Activated naive CD4-positive, alpha-beta T cell treated with anti-CD3 and anti-CD28 coated beads for 36 hours (primary cell): ENCODE measurements around the gene MTMR11. TPM values are rescaled to one million over a fixed set of nuclear protein-coding genes. Genes with fewer than 3 reads are reported as not detected.
"Not testable (repeated sequence)": the region's sequence is repeated elsewhere in the genome, so short reads cannot be mapped to it uniquely, and the experiment has no call there.

Source experiments
- CTCF ChIA-PET: fragments of 350-600 bp; sonication (Branson Sonifier 250); formaldehyde crosslinking; loops from one replicate; lab custom pipeline; 2021; ENCODE audit warnings: antibody characterized with exemption; lab: Charles Lee
- DNase-seq: peaks from one replicate; pipeline ENCODE4 v3.0.0-alpha.2; 2020
- H3K27ac Mint-ChIP-seq: one replicate; pipeline ENCODE4 v1.8.0; 2021; ENCODE audit warnings: mild to moderate bottlenecking, mixed read lengths
- H3K27me3 Mint-ChIP-seq: one replicate; pipeline ENCODE4 v1.8.0; 2021; ENCODE audit warnings: low read depth, mixed read lengths
- H3K36me3 Mint-ChIP-seq: one replicate; pipeline ENCODE4 v1.8.0; 2021; ENCODE audit warnings: low read depth, mixed read lengths
- H3K4me1 Mint-ChIP-seq: one replicate; pipeline ENCODE4 v1.8.0; 2021; ENCODE audit warnings: low read depth, mixed read lengths
- H3K4me3 Mint-ChIP-seq: one replicate; pipeline ENCODE4 v1.8.0; 2021; ENCODE audit warnings: mild to moderate bottlenecking, moderate library complexity, mixed read lengths
- H3K9me3 Mint-ChIP-seq: one replicate; pipeline ENCODE4 v1.8.0; 2021; ENCODE audit warnings: mixed read lengths
- intact Hi-C: fragments of 100-400 bp; cut with micrococcal nuclease; formaldehyde crosslinking; loops from one replicate; pipeline ENCODE4 v1.15.1; 2023
- total RNA-seq, 2 experiments: library from RNA; stranded (reverse); gene quantifications; one replicate each; pipeline ENCODE4 v1.2.3, GENCODE V29; 2021

MTMR11 gene
- total RNA-seq, 2 experiments from 2014 or later: 0.69 to 0.72 TPM

GRCh38 chr1:149962736-149963135, 26.1 kb upstream of the MTMR11 start:
- peaks cover 12% of the 10 kb centered on the region for H3K4me1 Mint-ChIP-seq
- H3K36me3 Mint-ChIP-seq: peaks cover 38% of the 10 kb centered on the region
- CTCF ChIA-PET: interaction anchor here (0.6 to 3.0 kb wide), 28 partner anchors 10 to 224 kb away, joined by 3 to 25 read pairs (median 4); partner anchors contain the start of gene OTUD7B
- intact Hi-C loops: loop anchor here (1.0 to 5.0 kb wide), 5 partner anchors 45 to 225 kb away; no protein-coding TSS in a partner anchor
- no peaks in the 10 kb centered on the region for H3K27me3 Mint-ChIP-seq
- no peak overlapping the region for H3K27ac Mint-ChIP-seq
- H3K9me3 Mint-ChIP-seq: no peaks in the 10 kb centered on the region
- no peak for DNase-seq
- H3K4me3 Mint-ChIP-seq: no peak overlapping the region

- peak; percentile 63 for DNase-seq
- intact Hi-C loops: loop anchor here (1.0 to 5.0 kb wide), 5 partner anchors 45 to 225 kb away; no protein-coding TSS in a partner anchor
- CTCF ChIA-PET: interaction anchor here (0.6 to 3.0 kb wide), 32 partner anchors 10 to 225 kb away, joined by 3 to 25 read pairs (median 4); partner anchors contain the start of gene OTUD7B
- Mint-ChIP-seq H3K4me1 (peaks cover 12% of the 10 kb centered on the region), H3K27ac (no peak overlapping the region), H3K4me3 (no peak overlapping the region), H3K9me3 (no peaks in the 10 kb centered on the region), H3K36me3 (peaks cover 42% of the 10 kb centered on the region), H3K27me3 (no peaks in the 10 kb centered on the region)
Observed at GRCh38 chr1:149962039-149962647, 25.5 kb upstream of the MTMR11 start.

GRCh38 chr1:149957548-149957947, 20.9 kb upstream of the MTMR11 start:
- DNase-seq, CTCF ChIA-PET, H3K27me3 Mint-ChIP-seq, H3K27ac Mint-ChIP-seq, intact Hi-C loops, H3K4me1 Mint-ChIP-seq, H3K4me3 Mint-ChIP-seq, H3K9me3 Mint-ChIP-seq: not testable (repeated sequence)
- peaks cover 52% of the 10 kb centered on the region for H3K36me3 Mint-ChIP-seq

GRCh38 chr1:149949911-149950310, 13.2 kb upstream of the MTMR11 start:
- intact Hi-C loops: no loop called here
- CTCF ChIA-PET: no interaction called here
- H3K36me3 Mint-ChIP-seq: peaks cover 36% of the 10 kb centered on the region

GRCh38 chr1:149945206-149945605, 8.5 kb upstream of the MTMR11 start:
- Mint-ChIP-seq H3K4me3 (no peak overlapping the region), H3K4me1 (peaks cover 4% of the 10 kb centered on the region), H3K9me3 (no peaks in the 10 kb centered on the region), H3K27me3 (no peaks in the 10 kb centered on the region), H3K36me3 (peaks cover 28% of the 10 kb centered on the region), H3K27ac (no peak overlapping the region)
- intact Hi-C loops: no loop called here
- CTCF ChIA-PET: interaction anchor here (0.6 kb wide), 2 partner anchors 110 to 242 kb away, joined by 3 to 5 read pairs; no protein-coding TSS in a partner anchor
- DNase-seq: no peak

More at GRCh38 chr1:149949911-149950310, 13.2 kb upstream of the MTMR11 start:
- Mint-ChIP-seq H3K27me3 (no peaks in the 10 kb centered on the region), H3K4me1 (no peaks in the 10 kb centered on the region), H3K27ac (no peak overlapping the region), H3K4me3 (no peak overlapping the region), H3K9me3 (no peaks in the 10 kb centered on the region)
- DNase-seq: no peak

DNA sequence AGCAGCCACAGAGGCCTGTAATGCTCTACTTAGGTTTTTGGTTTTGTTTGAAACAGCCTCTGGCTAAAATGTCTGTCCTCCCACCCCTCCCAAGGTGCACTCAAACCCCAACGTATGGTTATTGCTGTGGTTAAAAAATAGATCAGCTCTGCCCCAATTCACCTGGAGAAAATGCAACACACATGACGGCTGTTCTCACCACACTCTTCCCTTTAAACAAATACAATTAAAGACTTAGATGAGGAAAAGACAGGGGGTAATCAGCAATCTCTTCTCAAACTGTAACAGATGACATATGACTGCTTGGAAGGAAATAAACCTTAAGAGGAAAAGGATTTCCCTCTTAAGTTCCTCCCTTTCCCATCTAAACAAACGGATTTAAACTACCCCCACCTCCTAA, 6.2 kb upstream of the MTMR11 start:
- no peak for DNase-seq
- Mint-ChIP-seq H3K27ac (no peak overlapping the region), H3K4me1 (peaks cover 25% of the 10 kb centered on the region), H3K36me3 (peaks cover 23% of the 10 kb centered on the region), H3K4me3 (no peak overlapping the region), H3K27me3 (no peaks in the 10 kb centered on the region), H3K9me3 (no peaks in the 10 kb centered on the region)
- CTCF ChIA-PET: no interaction called here
- intact Hi-C loops: no loop called here

GRCh38 chr1:149942207-149942606, 5.5 kb upstream of the MTMR11 start:
- intact Hi-C loops: no loop called here
- Mint-ChIP-seq H3K36me3 (peaks cover 22% of the 10 kb centered on the region), H3K9me3 (no peaks in the 10 kb centered on the region), H3K27ac (no peak overlapping the region), H3K4me3 (no peak overlapping the region), H3K27me3 (no peaks in the 10 kb centered on the region), H3K4me1 (peaks cover 32% of the 10 kb centered on the region)
- no peak for DNase-seq
- CTCF ChIA-PET: no interaction called here

GRCh38 chr1:149940427-149940826, 3.7 kb upstream of the MTMR11 start:
- Mint-ChIP-seq H3K4me3 (no peak overlapping the region), H3K36me3 (peaks cover 15% of the 10 kb centered on the region), H3K4me1 (peaks cover 41% of the 10 kb centered on the region), H3K9me3 (no peaks in the 10 kb centered on the region), H3K27ac (no peak overlapping the region), H3K27me3 (no peaks in the 10 kb centered on the region)
- intact Hi-C loops: no loop called here
- DNase-seq: no peak
- CTCF ChIA-PET: no interaction called here

GRCh38 chr1:149938668-149939003, 2.0 kb upstream of the MTMR11 start:
- CTCF ChIA-PET: interaction anchor here (0.6 to 1.6 kb wide), 4 partner anchors 24 to 247 kb away, joined by 3 to 4 read pairs (median 4); a partner anchor contains a TSS
- intact Hi-C loops: loop anchor here (1.0 kb wide), 2 partner anchors 11 to 50 kb away; partner anchors contain the start of gene SF3B4
- H3K36me3 Mint-ChIP-seq, H3K27me3 Mint-ChIP-seq, DNase-seq, H3K9me3 Mint-ChIP-seq, H3K4me3 Mint-ChIP-seq: not testable (repeated sequence)
- Mint-ChIP-seq H3K27ac (peak overlapping the region; percentile 87), H3K4me1 (peaks cover 41% of the 10 kb centered on the region)

- intact Hi-C loops: no loop called here
- Mint-ChIP-seq H3K27ac (peak overlapping the region; percentile 54), H3K36me3 (no peaks in the 10 kb centered on the region), H3K27me3 (no peaks in the 10 kb centered on the region), H3K4me1 (peaks cover 41% of the 10 kb centered on the region), H3K9me3 (no peaks in the 10 kb centered on the region), H3K4me3 (no peak overlapping the region)
- peak; percentile 43 for DNase-seq
- CTCF ChIA-PET: interaction anchor here (1.6 kb wide), 1 partner anchor 25 kb away, joined by 4 read pairs; no protein-coding TSS in a partner anchor
Observed at GRCh38 chr1:149937759-149938158, 1.1 kb upstream of the MTMR11 start.

DNA sequence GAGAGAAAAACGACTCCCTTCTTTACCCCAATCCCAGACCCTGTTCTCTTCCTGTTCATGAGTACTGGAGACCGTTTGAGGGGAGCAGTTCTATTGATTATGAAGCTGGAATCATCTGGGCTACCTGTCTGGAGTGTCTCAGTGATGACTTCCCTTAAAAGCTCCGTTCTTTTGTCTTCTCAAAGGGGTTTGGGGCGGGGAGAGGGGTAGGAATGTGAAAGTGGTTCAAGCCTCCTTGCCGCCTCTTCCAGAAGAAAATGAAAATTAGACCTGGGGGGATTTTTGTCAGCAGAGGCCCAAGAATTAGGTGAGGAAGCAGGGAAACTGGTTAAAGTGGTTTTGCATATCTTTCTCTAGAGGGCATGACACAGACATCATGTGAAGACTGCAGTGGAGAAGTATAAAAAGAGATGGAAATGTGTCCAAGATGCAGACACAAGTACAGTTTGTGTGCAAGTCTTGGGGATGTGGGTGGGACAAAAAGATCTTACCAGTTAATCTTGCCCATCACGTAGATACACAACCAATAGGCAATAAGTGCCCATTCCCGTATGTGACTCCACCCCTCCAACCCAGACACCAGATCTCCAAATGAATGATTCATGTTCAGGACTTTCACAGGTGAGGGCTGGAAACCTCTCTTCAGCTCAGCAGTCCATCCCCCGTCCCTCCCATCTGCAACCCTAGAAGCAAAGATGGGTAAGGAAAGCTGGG, 470 bp upstream of the MTMR11 start:
- H3K36me3 Mint-ChIP-seq: no peaks in the 10 kb centered on the region
- H3K4me3 Mint-ChIP-seq: no peak overlapping the region
- peaks cover 41% of the 10 kb centered on the region for H3K4me1 Mint-ChIP-seq
- H3K27ac Mint-ChIP-seq: peak overlapping the region; percentile 54
- no peaks in the 10 kb centered on the region for H3K27me3 Mint-ChIP-seq
- no peaks in the 10 kb centered on the region for H3K9me3 Mint-ChIP-seq
- no peak for DNase-seq
- CTCF ChIA-PET: no interaction called here
- intact Hi-C loops: no loop called here

- Mint-ChIP-seq H3K36me3 (no peaks in the 10 kb centered on the region), H3K4me1 (peaks cover 40% of the 10 kb centered on the region), H3K4me3 (no peak overlapping the region), H3K27ac (no peak overlapping the region), H3K27me3 (no peaks in the 10 kb centered on the region), H3K9me3 (no peaks in the 10 kb centered on the region)
- no peak for DNase-seq
- CTCF ChIA-PET: no interaction called here
- intact Hi-C loops: no loop called here
Observed at GRCh38 chr1:149934356-149934755, 2.3 kb downstream of the MTMR11 start.
